Esophagus squamous epithelium (tissue), 5 donors: Measurements from ENCODE around the gene PRIM2. TPM values are rescaled to one million over a fixed set of nuclear protein-coding genes. Genes with fewer than 3 reads are reported as not detected.
"Not testable (repeated sequence)": the region's sequence is repeated elsewhere in the genome, so short reads cannot be mapped to it uniquely, and the experiment has no call there.

Experiments used
- DNase-seq: peaks from one replicate; lab custom pipeline; 2025; lab: John Stamatoyannopoulos, UW
- H3K27ac ChIP-seq, 4 donors: fragments of 200-600 bp; sonication (generic); one replicate each; pipeline ENCODE4 v1.5.1; 2016 to 2019; ENCODE audit warnings: mild to moderate bottlenecking in 1 of 4
- H3K27me3 ChIP-seq, 4 donors: fragments of 200-600 bp; sonication (generic); 1 replicate in 3 of 4; 2 replicates in 1 of 4; pipeline versions ENCODE4 v1.5.1 to v1.6.0; 2017 to 2021; ENCODE audit warnings: antibody characterized with exemption in 1 of 4
- H3K36me3 ChIP-seq, 3 donors: fragments of 200-600 bp; sonication (generic); one replicate each; pipeline ENCODE4 v1.5.1; 2016 to 2019
- H3K4me1 ChIP-seq, 3 donors: fragments of 200-600 bp; sonication (generic); one replicate each; pipeline ENCODE4 v1.5.1; 2017 to 2019
- H3K4me3 ChIP-seq, 4 donors: fragments of 200-600 bp; sonication (generic); 1 replicate in 3 of 4; 2 replicates in 1 of 4; pipeline ENCODE4 v1.5.1; 2016 to 2019; ENCODE audit warnings: mild to moderate bottlenecking in 2 of 4, moderate library complexity in 1 of 4
- H3K9me3 ChIP-seq, 3 donors: fragments of 200-600 bp; sonication (generic); one replicate each; pipeline ENCODE4 v1.5.1; 2016 to 2019
- WGBS, 2 donors: methylation state at CpG; one replicate each; pipeline ENCODE4 v1.1.5; 2018; 5-methylcytosine and 5-hydroxymethylcytosine counted together
- intact Hi-C: fragments of 100-400 bp; cut with DNase I; formaldehyde crosslinking; loops from one replicate; pipeline ENCODE4 v1.15.0; 2022
- total RNA-seq, 4 donors: library from RNA; depleted of rRNA; stranded (reverse); fragments of >200 nt; gene quantifications; one replicate each; pipeline ENCODE4 v1.1.0, GENCODE V29; 2016
- TF ChIP-seq, protein P1 (sequence below), 6 experiments: fragments of 450-650 bp in 4 of 6; fragments of 200-600 bp in 2 of 6; sonication (generic) in 2 of 6; IDR thresholded peaks; one replicate each; pipeline ENCODE4 v1.5.1; 2016 to 2019; ENCODE audit warnings: antibody characterized with exemption in 6 of 6, mild to moderate bottlenecking in 4 of 6, moderate library complexity in 4 of 6
- donor health status: DM: yes; HTN: yes; CAD: no.

Gene PRIM2
- total RNA-seq, 4 donors from 2014 or later: 4.1 to 10.9 (median 9.8) TPM

DNA sequence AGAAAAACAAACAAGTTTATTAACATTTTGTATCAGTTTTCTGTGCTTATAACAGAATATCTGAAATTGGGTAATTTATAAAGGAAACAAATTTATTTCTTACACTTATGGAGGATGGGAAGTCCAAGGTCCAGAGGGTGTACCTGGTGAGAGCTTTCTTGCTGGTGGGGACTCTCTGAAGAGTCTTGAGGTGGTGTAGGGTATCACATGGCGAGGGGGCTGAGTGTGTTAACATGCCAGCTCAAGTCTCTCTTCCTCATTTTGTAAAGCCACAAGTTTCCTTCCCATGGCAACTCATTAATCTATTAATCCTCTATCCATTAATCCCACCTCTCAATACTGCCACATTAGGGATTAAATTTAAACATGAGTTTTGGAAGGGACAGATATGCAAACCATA is 212.3 kb downstream of the PRIM2 start:
- H3K27me3 ChIP-seq, H3K27ac ChIP-seq, H3K36me3 ChIP-seq, DNase-seq, H3K9me3 ChIP-seq, H3K4me1 ChIP-seq, H3K4me3 ChIP-seq, intact Hi-C loops: not testable (repeated sequence)
- 60 to 100% methylated on average over 1 of the region's 1 CpG for WGBS, 2 donors

DNA sequence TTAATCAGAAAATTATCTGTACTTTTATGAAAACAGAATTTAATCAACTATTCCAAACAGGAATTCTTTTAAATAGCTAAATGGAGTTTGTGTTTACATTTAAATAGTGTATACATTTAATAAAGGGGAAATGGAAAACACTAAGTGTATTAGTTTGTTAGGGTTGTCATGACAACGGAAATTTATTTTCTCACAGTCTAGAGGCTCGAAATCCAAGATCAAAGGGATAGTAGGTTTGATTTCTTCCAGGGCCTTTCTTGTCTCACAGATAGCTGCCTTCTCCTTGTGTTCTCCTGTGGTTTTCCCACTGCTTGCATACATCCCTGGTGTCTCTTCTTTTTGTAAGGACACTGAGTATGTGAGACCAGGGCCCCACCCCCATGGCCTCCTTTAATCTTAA is 215.2 kb downstream of the PRIM2 start:
- 91 to 95% methylated on average over 2 of the region's 2 CpGs for WGBS, 2 donors
- H3K36me3 ChIP-seq, H3K27me3 ChIP-seq, H3K4me3 ChIP-seq, intact Hi-C loops, H3K27ac ChIP-seq, H3K9me3 ChIP-seq, DNase-seq, H3K4me1 ChIP-seq: not testable (repeated sequence)

DNA sequence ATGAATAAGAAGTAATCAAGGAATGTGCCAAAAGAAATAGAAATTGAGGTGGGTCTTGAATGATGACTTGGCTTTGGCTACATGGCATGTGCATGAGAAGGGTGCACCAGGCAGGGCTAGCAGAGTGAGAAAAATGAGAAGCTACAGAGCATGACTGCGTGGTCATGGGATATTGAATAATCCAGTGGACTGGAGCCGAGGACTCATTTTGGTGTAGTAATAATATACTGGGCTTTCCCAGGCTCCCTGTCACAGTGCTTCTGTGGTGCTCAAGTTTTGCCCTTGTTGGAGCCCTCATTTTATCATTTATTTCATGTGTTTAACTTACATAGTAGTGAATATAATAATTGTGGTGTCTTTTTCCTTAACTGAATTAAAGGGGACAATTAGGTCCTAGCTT is 217.7 kb downstream of the PRIM2 start:
- H3K4me1 ChIP-seq, H3K27ac ChIP-seq, DNase-seq, H3K9me3 ChIP-seq, intact Hi-C loops, H3K36me3 ChIP-seq, H3K27me3 ChIP-seq, H3K4me3 ChIP-seq: not testable (repeated sequence)
- 92 to 100% methylated on average over 2 of the region's 2 CpGs for WGBS, 2 donors

DNA sequence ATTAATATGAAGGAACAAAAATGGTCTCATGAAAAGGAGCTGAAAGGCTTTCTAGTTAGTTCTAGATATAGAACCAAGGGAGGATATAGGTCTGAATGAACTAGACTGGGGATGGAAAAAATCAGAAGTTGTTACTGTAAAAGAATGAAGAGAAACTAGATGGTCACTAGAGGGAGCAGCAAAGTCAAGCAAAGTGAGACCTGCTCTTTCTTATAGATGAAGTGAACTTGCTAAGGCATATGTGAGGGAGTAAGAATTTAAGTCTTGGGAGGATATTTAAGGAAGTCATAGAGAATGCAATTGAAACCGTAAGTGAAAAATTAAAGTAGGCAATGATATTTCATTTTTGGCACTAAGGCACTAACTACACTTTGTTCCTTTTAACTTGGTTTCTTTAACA is 218.6 kb downstream of the PRIM2 start:
- DNase-seq, H3K27me3 ChIP-seq, H3K27ac ChIP-seq, H3K9me3 ChIP-seq, H3K4me1 ChIP-seq, H3K4me3 ChIP-seq, intact Hi-C loops, H3K36me3 ChIP-seq: not testable (repeated sequence)
- TF ChIP-seq, protein P1, sequence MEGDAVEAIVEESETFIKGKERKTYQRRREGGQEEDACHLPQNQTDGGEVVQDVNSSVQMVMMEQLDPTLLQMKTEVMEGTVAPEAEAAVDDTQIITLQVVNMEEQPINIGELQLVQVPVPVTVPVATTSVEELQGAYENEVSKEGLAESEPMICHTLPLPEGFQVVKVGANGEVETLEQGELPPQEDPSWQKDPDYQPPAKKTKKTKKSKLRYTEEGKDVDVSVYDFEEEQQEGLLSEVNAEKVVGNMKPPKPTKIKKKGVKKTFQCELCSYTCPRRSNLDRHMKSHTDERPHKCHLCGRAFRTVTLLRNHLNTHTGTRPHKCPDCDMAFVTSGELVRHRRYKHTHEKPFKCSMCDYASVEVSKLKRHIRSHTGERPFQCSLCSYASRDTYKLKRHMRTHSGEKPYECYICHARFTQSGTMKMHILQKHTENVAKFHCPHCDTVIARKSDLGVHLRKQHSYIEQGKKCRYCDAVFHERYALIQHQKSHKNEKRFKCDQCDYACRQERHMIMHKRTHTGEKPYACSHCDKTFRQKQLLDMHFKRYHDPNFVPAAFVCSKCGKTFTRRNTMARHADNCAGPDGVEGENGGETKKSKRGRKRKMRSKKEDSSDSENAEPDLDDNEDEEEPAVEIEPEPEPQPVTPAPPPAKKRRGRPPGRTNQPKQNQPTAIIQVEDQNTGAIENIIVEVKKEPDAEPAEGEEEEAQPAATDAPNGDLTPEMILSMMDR (IDR thresholded peaks at IDR 0.05): peak in 2 of 6 experiments; percentile 7 to 28
- 59 to 64% methylated on average over 1 of the region's 1 CpG for WGBS, 2 donors

DNA sequence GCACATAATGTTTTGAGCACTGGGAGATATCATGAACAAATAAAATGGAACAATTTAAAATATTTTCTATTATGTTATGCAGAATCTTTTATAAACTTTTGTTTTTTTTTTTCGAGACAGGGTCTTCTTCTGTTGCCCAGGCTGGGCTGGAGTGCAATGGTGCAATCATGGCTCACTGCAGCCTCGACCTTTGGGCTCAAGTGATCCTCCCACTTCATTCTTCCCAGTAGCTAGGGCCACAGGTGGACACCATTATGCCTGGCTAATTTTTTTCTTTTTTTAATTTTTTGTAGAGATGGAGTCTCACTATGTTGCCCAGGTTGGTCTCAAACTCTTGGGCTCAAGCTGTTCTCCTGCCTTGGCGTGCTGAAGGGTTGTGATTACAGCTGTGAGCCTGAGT is 220.5 kb downstream of the PRIM2 start:
- H3K27me3 ChIP-seq, H3K4me1 ChIP-seq, H3K27ac ChIP-seq, H3K4me3 ChIP-seq, H3K36me3 ChIP-seq, DNase-seq, H3K9me3 ChIP-seq, intact Hi-C loops: not testable (repeated sequence)
- WGBS, 2 donors: 84 to 89% methylated on average over 3 of the region's 3 CpGs

DNA sequence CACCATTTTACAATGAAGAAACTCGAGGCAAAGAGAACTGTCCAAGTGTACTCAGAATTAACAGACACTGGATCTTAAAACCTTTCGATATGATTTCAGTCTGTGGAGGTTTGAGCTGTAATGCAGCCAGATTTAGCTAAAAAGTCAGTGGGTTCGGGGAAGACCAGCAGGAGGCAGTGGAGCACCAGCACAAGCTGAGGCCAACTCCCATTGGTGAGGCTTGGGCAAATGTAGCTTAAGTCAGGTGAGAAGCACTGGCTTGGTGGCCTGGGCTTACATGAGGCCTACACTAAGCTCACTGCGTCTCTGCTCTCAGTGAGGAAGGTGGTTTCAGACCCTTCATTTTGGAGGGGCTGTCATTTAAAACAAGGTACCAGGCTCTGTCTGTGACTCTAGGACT is 234.5 kb downstream of the PRIM2 start:
- H3K4me1 ChIP-seq, H3K4me3 ChIP-seq, H3K36me3 ChIP-seq, H3K27me3 ChIP-seq, intact Hi-C loops, DNase-seq, H3K27ac ChIP-seq, H3K9me3 ChIP-seq: not testable (repeated sequence)
- WGBS, 2 donors: 71 to 90% methylated on average over 1 to 2 of the region's 4 CpGs

DNA sequence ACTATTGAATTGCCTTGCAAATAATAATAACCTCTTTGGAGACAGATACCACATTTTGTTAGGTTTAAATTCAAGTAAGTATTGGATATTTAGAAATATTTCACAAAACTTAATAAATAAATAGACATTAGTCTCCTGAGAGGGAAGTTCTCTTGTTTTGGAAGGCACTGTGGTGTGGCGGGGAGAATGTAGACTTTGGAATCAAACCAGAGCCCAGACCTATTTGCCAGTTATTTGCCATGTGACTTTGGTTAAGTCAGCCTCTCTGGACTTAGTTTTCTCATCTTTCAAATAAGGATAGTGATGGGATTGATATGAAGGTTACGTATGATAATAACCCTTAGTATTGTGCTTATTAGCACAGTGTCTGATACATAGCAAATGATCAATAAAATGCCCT is 240.4 kb downstream of the PRIM2 start:
- H3K4me3 ChIP-seq, H3K27me3 ChIP-seq, intact Hi-C loops, H3K9me3 ChIP-seq, DNase-seq, H3K36me3 ChIP-seq, H3K27ac ChIP-seq, H3K4me1 ChIP-seq: not testable (repeated sequence)
- WGBS, 2 donors: 93 to 96% methylated on average over 2 of the region's 2 CpGs

DNA sequence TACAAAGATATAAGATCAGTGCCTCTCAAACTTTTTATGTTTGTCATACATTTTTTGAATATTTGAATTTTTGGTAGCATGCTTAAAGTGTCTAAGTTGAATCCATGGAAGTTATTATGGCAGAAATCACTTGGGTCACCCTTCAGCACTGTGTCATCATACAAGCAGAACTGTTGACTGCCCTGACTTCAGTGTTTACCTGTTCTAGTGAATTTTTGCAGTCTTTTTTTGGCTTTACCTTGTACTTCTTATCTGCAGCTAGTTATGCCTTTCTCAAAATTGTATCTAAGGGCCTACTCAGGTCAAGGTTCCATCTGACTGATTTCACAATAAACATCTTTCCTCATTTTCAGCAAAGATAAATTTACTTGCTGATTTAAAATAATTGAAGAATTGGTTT is 241.7 kb downstream of the PRIM2 start:
- H3K4me1 ChIP-seq, DNase-seq, H3K36me3 ChIP-seq, intact Hi-C loops, H3K27me3 ChIP-seq, H3K27ac ChIP-seq, H3K4me3 ChIP-seq, H3K9me3 ChIP-seq: not testable (repeated sequence)

DNA sequence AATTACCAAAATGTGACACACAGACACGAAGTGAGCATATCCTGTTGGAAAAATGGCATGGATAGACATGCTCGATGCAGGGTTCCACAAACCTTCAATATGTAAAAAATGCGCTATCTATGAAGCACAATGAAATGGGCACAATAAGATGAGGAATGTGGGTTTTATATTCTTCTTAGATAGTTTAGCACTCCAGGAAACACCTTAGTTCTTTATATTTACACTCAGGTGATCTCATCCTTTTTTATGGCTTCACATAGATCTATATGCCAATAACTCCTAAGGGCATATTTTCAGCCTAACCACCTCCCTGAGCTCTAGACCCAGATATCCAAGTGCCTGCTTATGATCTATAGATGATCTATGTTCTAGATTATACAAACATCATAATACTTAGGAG is 244.8 kb downstream of the PRIM2 start:
- H3K9me3 ChIP-seq, DNase-seq, intact Hi-C loops: not testable (repeated sequence)

DNA sequence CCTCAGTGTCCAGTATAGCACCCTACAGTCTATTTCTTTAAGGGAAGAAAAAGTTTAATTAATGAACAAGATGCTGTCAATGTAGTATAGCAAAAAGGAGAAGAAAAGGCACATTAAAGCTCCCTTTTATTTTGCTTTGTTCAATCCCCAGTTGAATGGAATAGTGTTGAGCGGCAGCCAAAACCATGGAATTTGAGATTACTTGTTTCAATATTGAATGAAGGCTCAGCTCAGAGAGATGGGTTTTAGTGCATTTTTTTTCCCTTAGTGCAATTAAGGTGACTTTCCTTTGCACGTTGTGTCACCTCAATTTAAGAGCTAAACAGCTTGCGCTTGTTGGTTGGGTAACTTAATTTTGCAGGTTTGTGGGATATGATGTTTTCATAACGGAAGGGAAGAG is 254.7 kb downstream of the PRIM2 start:
- H3K4me3 ChIP-seq, H3K27ac ChIP-seq, H3K36me3 ChIP-seq, intact Hi-C loops, H3K4me1 ChIP-seq, DNase-seq, H3K9me3 ChIP-seq, H3K27me3 ChIP-seq: not testable (repeated sequence)
- 55 to 70% methylated on average over 4 of the region's 4 CpGs for WGBS, 2 donors

More for the DNA sequence above, 244.8 kb downstream of the PRIM2 start:
- H3K4me3 ChIP-seq, H3K27ac ChIP-seq, H3K27me3 ChIP-seq, H3K36me3 ChIP-seq, H3K4me1 ChIP-seq: not testable (repeated sequence)
- 87 to 95% methylated on average over 3 of the region's 3 CpGs for WGBS, 2 donors

DNA sequence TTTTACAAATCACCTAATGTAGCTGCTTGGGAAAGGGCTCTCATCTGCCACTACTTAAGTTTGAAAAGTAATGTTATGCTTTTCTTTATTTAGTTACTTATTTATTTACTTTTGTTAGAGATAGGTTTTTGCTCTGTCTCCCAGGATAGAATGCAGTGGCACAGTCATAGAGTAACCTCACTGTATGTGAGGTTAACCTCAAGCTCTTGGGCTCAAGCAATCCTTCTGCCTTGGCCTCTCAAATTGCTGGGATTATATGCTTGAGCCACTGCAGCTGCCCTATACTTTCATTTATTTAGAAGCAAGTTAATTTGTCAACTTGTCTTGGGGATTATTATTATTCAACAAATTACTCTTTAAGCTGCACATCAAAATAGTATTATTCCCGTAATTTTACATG is 255.4 kb downstream of the PRIM2 start:
- H3K4me3 ChIP-seq, H3K27me3 ChIP-seq, H3K27ac ChIP-seq, DNase-seq, H3K9me3 ChIP-seq, H3K4me1 ChIP-seq, H3K36me3 ChIP-seq, intact Hi-C loops: not testable (repeated sequence)
- WGBS, 2 donors: 88 to 100% methylated on average over 1 of the region's 1 CpG

DNA sequence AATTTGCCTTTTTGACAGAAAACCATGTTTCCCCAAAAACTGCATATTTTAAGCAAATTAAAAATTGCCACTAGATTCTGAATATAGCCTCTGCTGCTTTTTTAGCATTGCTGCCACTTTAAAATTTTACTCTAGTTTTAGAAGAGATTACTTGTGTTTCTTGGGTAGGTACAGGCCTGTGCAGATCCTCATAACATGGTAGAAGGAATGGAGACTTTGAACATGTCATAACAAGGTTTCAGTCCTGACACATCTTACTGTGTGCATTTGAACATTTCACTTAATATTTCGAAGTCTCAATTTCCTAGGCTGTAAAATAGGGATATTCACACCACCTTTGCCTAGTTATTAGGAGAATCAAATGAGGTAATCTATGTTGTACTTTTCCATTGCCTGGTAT is 259.6 kb downstream of the PRIM2 start:
- H3K27ac ChIP-seq, H3K4me1 ChIP-seq, H3K36me3 ChIP-seq, H3K4me3 ChIP-seq, DNase-seq, intact Hi-C loops, H3K27me3 ChIP-seq, H3K9me3 ChIP-seq: not testable (repeated sequence)
- WGBS, 2 donors: 20 to 55% methylated on average over 1 of the region's 1 CpG
